HFFc6 (cell line): ENCODE data around the gene E2F8. TPM values are rescaled to one million over a fixed set of nuclear protein-coding genes. Genes with fewer than 3 reads are reported as not detected.
"Not testable (repeated sequence)": the region's sequence is repeated elsewhere in the genome, so short reads cannot be mapped to it uniquely, and the experiment has no call there.

Experiments used
- DNase-seq: peaks from one replicate; pipeline ENCODE4 v3.0.0-alpha.2; 2018
- H3K27ac Mint-ChIP-seq: 2 replicates; pipeline ENCODE4 v1.8.0; 2020; ENCODE audit warnings: mild to moderate bottlenecking, mixed read lengths
- H3K27me3 Mint-ChIP-seq: 2 replicates; pipeline ENCODE4 v1.8.0; 2021; ENCODE audit warnings: mild to moderate bottlenecking, moderate library complexity, mixed read lengths; ENCODE audit not compliant: insufficient read depth
- H3K36me3 Mint-ChIP-seq: 2 replicates; pipeline ENCODE4 v1.8.0; 2021; ENCODE audit warnings: low read depth, mixed read lengths
- H3K4me1 Mint-ChIP-seq: 2 replicates; pipeline ENCODE4 v1.8.0; 2020; ENCODE audit warnings: low read depth, mixed read lengths
- H3K4me3 Mint-ChIP-seq: 2 replicates; pipeline ENCODE4 v1.8.0; 2020; ENCODE audit warnings: mild to moderate bottlenecking, moderate library complexity, mixed read lengths
- H3K9me3 Mint-ChIP-seq: 2 replicates; pipeline ENCODE4 v1.8.0; 2020; ENCODE audit warnings: mild to moderate bottlenecking, mixed read lengths
- total RNA-seq, 6 experiments: library from RNA; stranded (reverse); fragmentation: NEBNext Ultra II Directional; extraction: Animal tissue kit (Norgen Biotek cat#: 25700); gene quantifications; 2 replicates in 1 of 6; 3 replicates in 5 of 6; pipeline ENCODE4 v1.2.3, GENCODE V29; 2021
- TF ChIP-seq, protein P1 (sequence below): fragments of 200-600 bp; sonication (generic); IDR thresholded peaks from 2 replicates; pipeline ENCODE4 v1.5.0; 2021; ENCODE audit warnings: antibody characterized with exemption, mild to moderate bottlenecking

Gene E2F8
- total RNA-seq, 6 experiments from 2014 or later, result 1.5 to 4.3 (median 3.4) TPM

DNA sequence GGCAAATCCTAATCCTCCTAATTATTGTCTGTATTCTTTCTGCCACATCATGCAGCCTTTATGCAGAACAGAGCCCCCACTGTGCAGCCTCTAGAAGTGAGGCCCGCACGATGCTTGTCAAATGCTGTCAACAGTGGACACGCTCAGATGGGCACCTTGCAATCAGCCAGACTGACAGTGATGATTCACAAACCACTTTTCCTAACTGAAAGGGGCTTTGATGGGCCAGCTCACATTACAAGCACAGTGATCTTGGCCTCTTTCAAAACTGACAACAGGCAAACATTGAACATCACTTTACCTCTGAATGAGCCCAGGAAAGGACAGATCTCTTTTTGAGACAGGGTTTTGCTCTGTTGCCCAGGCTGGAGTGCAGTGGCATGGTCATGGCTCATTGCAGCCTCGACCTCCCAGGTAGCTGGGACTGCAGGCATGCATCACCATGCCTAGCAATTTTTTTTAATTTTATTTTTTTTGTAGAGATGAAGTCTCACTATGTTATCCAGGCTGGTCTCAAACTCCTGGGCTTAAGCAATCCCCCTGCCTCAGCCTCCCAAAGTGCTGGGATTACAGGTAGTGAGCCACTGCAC is 18.0 kb upstream of the E2F8 start:
- DNase-seq, result no peak
- Mint-ChIP-seq H3K4me1 (no peaks in the 10 kb centered on the region), H3K36me3 (no peaks in the 10 kb centered on the region), H3K4me3 (no peak overlapping the region), H3K27me3 (peaks cover 16% of the 10 kb centered on the region), H3K9me3 (no peaks in the 10 kb centered on the region), H3K27ac (no peak overlapping the region)
- TF ChIP-seq, protein P1, sequence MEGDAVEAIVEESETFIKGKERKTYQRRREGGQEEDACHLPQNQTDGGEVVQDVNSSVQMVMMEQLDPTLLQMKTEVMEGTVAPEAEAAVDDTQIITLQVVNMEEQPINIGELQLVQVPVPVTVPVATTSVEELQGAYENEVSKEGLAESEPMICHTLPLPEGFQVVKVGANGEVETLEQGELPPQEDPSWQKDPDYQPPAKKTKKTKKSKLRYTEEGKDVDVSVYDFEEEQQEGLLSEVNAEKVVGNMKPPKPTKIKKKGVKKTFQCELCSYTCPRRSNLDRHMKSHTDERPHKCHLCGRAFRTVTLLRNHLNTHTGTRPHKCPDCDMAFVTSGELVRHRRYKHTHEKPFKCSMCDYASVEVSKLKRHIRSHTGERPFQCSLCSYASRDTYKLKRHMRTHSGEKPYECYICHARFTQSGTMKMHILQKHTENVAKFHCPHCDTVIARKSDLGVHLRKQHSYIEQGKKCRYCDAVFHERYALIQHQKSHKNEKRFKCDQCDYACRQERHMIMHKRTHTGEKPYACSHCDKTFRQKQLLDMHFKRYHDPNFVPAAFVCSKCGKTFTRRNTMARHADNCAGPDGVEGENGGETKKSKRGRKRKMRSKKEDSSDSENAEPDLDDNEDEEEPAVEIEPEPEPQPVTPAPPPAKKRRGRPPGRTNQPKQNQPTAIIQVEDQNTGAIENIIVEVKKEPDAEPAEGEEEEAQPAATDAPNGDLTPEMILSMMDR, result no peak

DNA sequence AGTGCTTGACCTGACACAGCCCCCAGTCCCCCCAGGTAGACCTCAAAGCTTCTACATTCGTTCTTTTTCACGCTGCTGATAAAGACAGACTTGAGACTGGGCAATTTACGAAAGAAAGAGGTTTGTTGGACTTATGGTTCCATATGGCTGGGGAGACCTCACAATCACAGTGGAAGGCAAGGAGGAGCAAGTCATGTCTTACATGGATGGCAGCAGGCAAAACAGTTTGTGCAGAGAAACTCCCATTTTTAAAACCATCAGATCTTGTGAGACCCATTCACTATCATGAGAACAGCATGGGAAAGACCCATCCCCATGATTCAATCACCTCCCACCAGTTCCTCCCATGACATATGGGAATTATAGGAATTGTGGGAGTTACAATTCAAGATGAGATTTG is 13.7 kb upstream of the E2F8 start:
- not testable (repeated sequence) for H3K27ac Mint-ChIP-seq, H3K9me3 Mint-ChIP-seq, H3K4me3 Mint-ChIP-seq, H3K4me1 Mint-ChIP-seq, H3K36me3 Mint-ChIP-seq, DNase-seq
- peaks cover 24% of the 10 kb centered on the region for H3K27me3 Mint-ChIP-seq

DNA sequence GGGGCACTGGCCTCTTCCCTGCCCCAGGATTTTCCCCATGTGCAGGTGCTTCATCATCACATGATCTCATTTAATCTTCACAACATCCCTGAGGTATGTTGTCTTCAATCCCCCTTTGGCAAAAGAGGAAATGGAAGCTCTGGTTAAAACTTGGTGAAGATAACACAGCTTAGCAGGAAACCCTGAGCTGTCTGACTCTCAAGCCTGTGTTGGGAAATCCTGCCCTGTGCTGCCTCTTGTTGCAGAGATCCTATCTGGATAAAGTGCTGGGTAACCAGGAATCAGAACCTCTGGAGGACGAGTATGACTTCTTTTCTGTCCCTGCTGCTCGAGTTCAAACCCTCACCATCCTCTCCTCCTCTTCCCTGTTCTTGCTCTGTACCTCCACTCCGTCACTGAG is 13.1 kb upstream of the E2F8 start:
- Mint-ChIP-seq H3K27me3 (peaks cover 29% of the 10 kb centered on the region), H3K27ac (no peak overlapping the region), H3K4me3 (no peak overlapping the region), H3K4me1 (no peaks in the 10 kb centered on the region), H3K9me3 (peaks cover 4% of the 10 kb centered on the region), H3K36me3 (no peaks in the 10 kb centered on the region; the same call in 1 of the 2 replicates)
- TF ChIP-seq, protein P1, result no peak
- DNase-seq, result no peak

DNA sequence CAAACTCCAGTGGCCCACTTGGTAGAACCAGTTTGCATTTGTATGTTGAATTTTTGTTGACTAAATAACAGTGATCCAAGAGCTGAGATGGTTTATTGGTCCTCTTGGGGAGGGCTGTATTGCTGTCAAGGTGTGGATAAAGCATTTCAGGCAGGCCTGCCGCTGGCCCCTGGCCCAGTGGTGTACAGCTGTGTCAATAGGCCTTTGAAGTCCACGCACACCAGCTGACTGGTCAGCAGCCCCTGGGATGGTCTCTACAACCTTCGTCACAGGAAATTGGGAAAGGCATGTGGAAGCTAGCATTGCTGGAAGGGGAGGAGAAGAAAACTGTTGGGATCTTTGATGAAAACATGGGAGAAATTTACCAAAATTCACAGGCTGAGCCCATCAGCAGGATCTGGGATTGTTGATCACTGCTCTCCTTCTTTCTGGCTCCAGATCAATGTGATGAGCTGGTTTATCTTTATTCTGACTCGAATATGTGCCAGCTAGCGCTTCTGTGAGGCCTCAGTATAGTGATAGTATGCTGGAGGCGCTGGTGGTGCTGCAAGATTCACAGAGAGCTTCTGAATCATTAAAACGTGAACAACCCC is 12.5 kb upstream of the E2F8 start:
- H3K4me1 Mint-ChIP-seq, result no peaks in the 10 kb centered on the region
- TF ChIP-seq, protein P1, result no peak
- H3K4me3 Mint-ChIP-seq, result no peak overlapping the region
- H3K9me3 Mint-ChIP-seq, result peaks cover 4% of the 10 kb centered on the region
- no peaks in the 10 kb centered on the region; the same call in 1 of the 2 replicates for H3K36me3 Mint-ChIP-seq
- H3K27me3 Mint-ChIP-seq, result peaks cover 32% of the 10 kb centered on the region
- no peak overlapping the region for H3K27ac Mint-ChIP-seq
- no peak for DNase-seq

DNA sequence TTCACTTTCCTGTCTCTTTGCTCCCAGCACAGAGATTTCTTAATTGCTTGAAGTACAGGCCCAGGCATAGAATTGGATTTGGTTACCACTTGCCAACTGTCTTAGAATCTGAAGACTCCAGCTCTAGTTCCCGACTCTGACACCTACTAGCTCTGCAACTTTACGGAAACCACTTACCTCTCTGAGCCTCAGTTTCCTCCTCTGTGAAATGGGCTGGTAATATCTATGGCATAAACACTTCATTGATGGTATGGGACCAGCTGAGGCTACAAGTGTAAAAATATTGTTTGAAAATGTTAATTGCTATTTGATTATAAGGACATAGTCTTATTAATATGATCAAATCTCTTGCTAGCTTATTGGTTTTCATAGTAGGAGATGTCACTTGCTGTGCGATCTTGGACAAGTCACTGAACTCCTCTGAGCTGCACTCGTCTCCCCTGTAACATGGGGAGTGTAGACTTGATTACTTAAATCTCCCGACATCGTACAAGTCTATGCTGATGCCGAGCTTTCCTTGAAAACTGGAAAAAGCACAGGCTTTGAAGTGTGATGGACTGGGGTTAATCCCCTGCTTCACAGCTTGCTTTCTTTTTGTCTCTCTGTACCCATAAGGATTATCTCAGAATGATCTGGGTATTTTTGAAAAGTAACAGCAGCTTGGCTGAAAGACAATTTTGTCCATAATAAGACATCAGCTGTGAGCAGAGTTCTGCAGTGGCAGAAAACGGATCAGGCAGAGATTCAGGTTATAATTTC is 11.8 kb upstream of the E2F8 start:
- TF ChIP-seq, protein P1, result no peak

DNA sequence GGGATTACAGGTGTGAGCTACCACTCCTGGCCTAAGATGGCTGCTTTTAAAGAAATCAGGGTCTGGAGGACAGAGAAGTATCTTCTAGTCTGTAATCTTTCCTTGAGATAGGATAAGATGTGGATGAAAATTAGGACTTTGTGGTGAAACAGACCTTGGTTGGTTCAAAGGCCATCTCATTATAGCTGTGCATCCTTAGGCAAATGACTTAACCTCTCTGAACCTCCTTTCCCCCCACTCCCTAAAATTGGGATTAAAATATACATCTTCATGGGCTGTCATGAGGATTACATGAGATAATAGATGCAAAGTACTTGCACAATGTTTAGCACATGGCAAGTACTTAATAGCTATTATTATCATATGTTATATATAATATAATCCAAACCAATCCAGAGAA is 10.8 kb upstream of the E2F8 start:
- TF ChIP-seq, protein P1, result no peak
- H3K4me3 Mint-ChIP-seq, result no peak overlapping the region
- no peak for DNase-seq
- no peak overlapping the region for H3K27ac Mint-ChIP-seq
- H3K27me3 Mint-ChIP-seq, result peaks cover 33% of the 10 kb centered on the region
- no peaks in the 10 kb centered on the region for H3K4me1 Mint-ChIP-seq
- H3K9me3 Mint-ChIP-seq, result peaks cover 4% of the 10 kb centered on the region
- no peaks in the 10 kb centered on the region; the same call in 1 of the 2 replicates for H3K36me3 Mint-ChIP-seq

More for the DNA sequence above, 11.8 kb upstream of the E2F8 start:
- H3K27ac Mint-ChIP-seq, result no peak overlapping the region
- peaks cover 32% of the 10 kb centered on the region for H3K27me3 Mint-ChIP-seq
- H3K36me3 Mint-ChIP-seq, result no peaks in the 10 kb centered on the region; the same call in 1 of the 2 replicates
- H3K4me1 Mint-ChIP-seq, result no peaks in the 10 kb centered on the region
- H3K9me3 Mint-ChIP-seq, result peaks cover 4% of the 10 kb centered on the region
- H3K4me3 Mint-ChIP-seq, result no peak overlapping the region
- no peak for DNase-seq
